Heart left ventricle (tissue), 16 donors: Measurements from ENCODE around the gene KANK4. TPM values are rescaled to one million over a fixed set of nuclear protein-coding genes. Genes with fewer than 3 reads are reported as not detected.

Source experiments
- ATAC-seq, 4 donors: fragments of 200-7000 bp; cut with Tn5 transposase; one replicate each; pipeline ENCODE4 v1.9.1; 2020 to 2022; ENCODE audit warnings: moderate library complexity in 4 of 4, mild to moderate bottlenecking in 3 of 4, moderate number of reproducible peaks in 1 of 4
- DNase-seq, 5 donors: peaks; one replicate each; pipeline ENCODE4 v3.0.0-alpha.2; 2020
- H3K27ac ChIP-seq, 12 donors: fragments of 200-600 bp; sonication (generic) in 4 of 12; one replicate each; pipeline versions ENCODE4 v1.5.0 to v1.8.0; 2016 to 2022; ENCODE audit warnings: mild to moderate bottlenecking in 2 of 12
- H3K27me3 ChIP-seq, 9 donors: fragments of 200-600 bp; sonication (generic) in 2 of 9; one replicate each; pipeline versions ENCODE4 v1.5.1 to v1.8.0; 2016 to 2022; ENCODE audit warnings: mild to moderate bottlenecking in 3 of 9
- H3K36me3 ChIP-seq, 9 donors: fragments of 200-600 bp; sonication (generic) in 2 of 9; one replicate each; pipeline versions ENCODE4 v1.5.0 to v1.8.0; 2018 to 2022; ENCODE audit warnings: mild to moderate bottlenecking in 2 of 9
- H3K4me1 ChIP-seq, 12 donors: fragments of 200-600 bp; sonication (generic) in 4 of 12; one replicate each; pipeline versions ENCODE4 v1.5.0 to v1.8.0; 2016 to 2022; ENCODE audit warnings: mild to moderate bottlenecking in 3 of 12
- H3K4me3 ChIP-seq, 12 donors: fragments of 200-600 bp; sonication (generic) in 4 of 12; one replicate each; pipeline versions ENCODE4 v1.5.0 to v1.8.0; 2017 to 2022; ENCODE audit warnings: mild to moderate bottlenecking in 9 of 12, moderate library complexity in 4 of 12
- H3K9me3 ChIP-seq, 12 donors: fragments of 200-600 bp; sonication (generic) in 4 of 12; one replicate each; pipeline versions ENCODE4 v1.5.0 to v1.8.0; 2016 to 2022; ENCODE audit warnings: mild to moderate bottlenecking in 1 of 12
- POLR2A ChIP-seq, 2 donors: fragments of 450-650 bp; IDR thresholded peaks; one replicate each; pipeline ENCODE4 v1.6.1; 2017; ENCODE audit warnings: antibody characterized with exemption in 2 of 2, mild to moderate bottlenecking in 2 of 2, moderate library complexity in 2 of 2
- WGBS, 4 donors: extraction: QIAGEN DNeasy Blood & Tissue Kit in 2 of 4; methylation state at CpG; one replicate each; pipeline versions ENCODE4 v1.1.5 to v1.1.7; 2013 to 2018; 5-methylcytosine and 5-hydroxymethylcytosine counted together
- intact Hi-C, 10 donors: fragments of 100-400 bp; cut with DNase I; formaldehyde crosslinking; loops; one replicate each; pipeline versions ENCODE4 v1.11.1 to v1.14.2; 2022
- polyA plus RNA-seq, 2 donors: library from polyadenylated mRNA; stranded (reverse); fragments of 200-250 nt; gene quantifications; one replicate each; pipeline ENCODE4 v1.2.3, GENCODE V29; 2013
- total RNA-seq, 9 donors: library from RNA; depleted of rRNA in 2 of 9; stranded (reverse); fragments of >200 nt in 2 of 9; fragmentation: NEBNext Ultra II Directional in 3 of 9; extraction: Animal tissue kit (Norgen Biotek cat#: 25700) in 3 of 9; gene quantifications; one replicate each; pipeline versions ENCODE4 v1.1.0 to v1.2.4, GENCODE V29; 2016 to 2023
- TF ChIP-seq, protein P1 (sequence below), 12 donors: fragments of 200-600 bp; sonication (generic) in 4 of 12; IDR thresholded peaks; one replicate each; pipeline versions ENCODE4 v1.5.0 to v1.8.0; 2018 to 2022; ENCODE audit warnings: antibody characterized with exemption in 12 of 12, mild to moderate bottlenecking in 5 of 12
- donor health status: ischemic (EF 13 %, LVEDD 7.1; RV severe dilation, severe dysfunction).
- donor health status: healthy with polysubstance abuse.
- donor health status: DM: no; HTN: yes; CAD: no.
- donor health status: DM: no; HTN: no; CAD: no.
- donor health status: ischemic (EF 25% LVEDD 6.9; RV normal size, moderate dysfunction).
- donor health status: ischemic (EF 25% LVEDD 5.7; RV mildly dilated, moderate dysfunction).
- donor health status: healthy.
- donor health status: DM: yes; HTN: yes; CAD: no.
- donor health status: ischemic (EF 35%, LVEDD 5.7; RV mildly dilated, moderate dysfunction).
- donor health status: nonischemic (EF 11% LVEDD 7.7; RV severe dilation, severe dysfunction).
- donor health status: DM: yes; HTN: yes; CAD: no.
- donor health status: PGD.
- donor health status: ischemic (EF 29% LVEDD 5.4; RV normal size, mild dysfunction).
- donor health status: nonischemic (EF 23%, LVEDD 6.1; RV moderate dilation, normal function).

KANK4 gene
- total and polyA plus RNA-seq, 11 donors = 0.05 to 4.3 (median 0.15) TPM; not detected in 1

DNA sequence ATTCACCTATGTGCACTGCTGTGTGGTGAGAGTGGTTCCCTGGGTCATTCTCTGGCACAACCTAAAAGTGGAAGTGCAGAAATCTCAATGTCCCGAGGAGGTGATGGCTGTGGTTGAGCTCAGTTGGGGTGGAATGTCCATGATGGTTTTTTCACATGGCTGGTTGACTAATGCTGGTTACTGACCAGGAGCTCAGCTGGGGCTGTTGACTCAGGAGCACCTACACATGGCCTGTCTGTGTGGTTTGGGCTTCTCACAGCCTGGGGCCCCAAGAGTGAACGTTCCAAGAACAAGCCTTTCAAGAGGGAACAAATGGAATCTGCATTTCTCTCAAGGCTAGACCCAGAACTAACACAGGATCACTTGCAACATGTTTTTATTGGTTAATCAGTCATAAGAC, 6.4 kb upstream of the KANK4 start:
- H3K9me3 ChIP-seq = no peaks in the 10 kb centered on the region
- peaks cover 0 to 9% (median 0%) of the 10 kb centered on the region in 9 donors for H3K27me3 ChIP-seq
- TF ChIP-seq, protein P1, sequence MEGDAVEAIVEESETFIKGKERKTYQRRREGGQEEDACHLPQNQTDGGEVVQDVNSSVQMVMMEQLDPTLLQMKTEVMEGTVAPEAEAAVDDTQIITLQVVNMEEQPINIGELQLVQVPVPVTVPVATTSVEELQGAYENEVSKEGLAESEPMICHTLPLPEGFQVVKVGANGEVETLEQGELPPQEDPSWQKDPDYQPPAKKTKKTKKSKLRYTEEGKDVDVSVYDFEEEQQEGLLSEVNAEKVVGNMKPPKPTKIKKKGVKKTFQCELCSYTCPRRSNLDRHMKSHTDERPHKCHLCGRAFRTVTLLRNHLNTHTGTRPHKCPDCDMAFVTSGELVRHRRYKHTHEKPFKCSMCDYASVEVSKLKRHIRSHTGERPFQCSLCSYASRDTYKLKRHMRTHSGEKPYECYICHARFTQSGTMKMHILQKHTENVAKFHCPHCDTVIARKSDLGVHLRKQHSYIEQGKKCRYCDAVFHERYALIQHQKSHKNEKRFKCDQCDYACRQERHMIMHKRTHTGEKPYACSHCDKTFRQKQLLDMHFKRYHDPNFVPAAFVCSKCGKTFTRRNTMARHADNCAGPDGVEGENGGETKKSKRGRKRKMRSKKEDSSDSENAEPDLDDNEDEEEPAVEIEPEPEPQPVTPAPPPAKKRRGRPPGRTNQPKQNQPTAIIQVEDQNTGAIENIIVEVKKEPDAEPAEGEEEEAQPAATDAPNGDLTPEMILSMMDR (IDR thresholded peaks at IDR 0.05) = no peak
- no peak for TF ChIP-seq POLR2A (IDR thresholded peaks at IDR 0.05)
- H3K36me3 ChIP-seq = no peaks in the 10 kb centered on the region
- DNase-seq (no peak), ATAC-seq (peak in 1 of 4 donors; percentile 41)
- H3K4me3 ChIP-seq = no peak overlapping the region
- 66 to 91% (median 83%) methylated on average over 2 of the region's 2 CpGs for WGBS, 4 donors
- H3K27ac ChIP-seq = no peak overlapping the region
- intact Hi-C loops = no loop called here
- H3K4me1 ChIP-seq = no peaks in the 10 kb centered on the region

DNA sequence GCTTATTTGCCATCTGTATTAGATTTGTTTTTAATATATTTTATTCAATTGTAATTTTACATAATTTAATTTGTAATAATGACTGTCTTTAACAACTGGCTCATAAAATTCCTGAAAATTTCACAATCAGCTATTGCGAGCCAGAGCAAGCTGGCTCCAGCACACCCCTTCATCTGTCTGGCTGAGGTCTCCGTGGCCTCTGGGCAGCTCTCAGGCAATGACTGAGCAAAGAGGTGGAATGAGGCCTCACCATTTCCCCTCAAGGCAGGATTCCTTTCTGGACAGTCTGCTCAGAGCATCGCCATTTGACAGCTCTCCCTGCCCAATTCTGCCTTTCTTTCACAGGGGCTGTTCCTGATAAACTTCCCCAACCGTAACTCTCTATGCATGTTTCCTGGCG, 5.8 kb upstream of the KANK4 start:
- intact Hi-C loops = no loop called here
- DNase-seq (no peak), ATAC-seq (peak in 2 of 4 donors; percentile 59 to 69)
- no peak overlapping the region for H3K27ac ChIP-seq
- no peak overlapping the region for H3K4me3 ChIP-seq
- H3K9me3 ChIP-seq = no peaks in the 10 kb centered on the region
- TF ChIP-seq POLR2A (IDR thresholded peaks at IDR 0.05) = no peak
- TF ChIP-seq, protein P1 (IDR thresholded peaks at IDR 0.05) = no peak
- H3K36me3 ChIP-seq = no peaks in the 10 kb centered on the region
- peaks cover 0 to 10% (median 0%) of the 10 kb centered on the region in 9 donors for H3K27me3 ChIP-seq
- no peaks in the 10 kb centered on the region for H3K4me1 ChIP-seq
- 78 to 84% (median 80%) methylated on average over 5 of the region's 5 CpGs for WGBS, 4 donors

DNA sequence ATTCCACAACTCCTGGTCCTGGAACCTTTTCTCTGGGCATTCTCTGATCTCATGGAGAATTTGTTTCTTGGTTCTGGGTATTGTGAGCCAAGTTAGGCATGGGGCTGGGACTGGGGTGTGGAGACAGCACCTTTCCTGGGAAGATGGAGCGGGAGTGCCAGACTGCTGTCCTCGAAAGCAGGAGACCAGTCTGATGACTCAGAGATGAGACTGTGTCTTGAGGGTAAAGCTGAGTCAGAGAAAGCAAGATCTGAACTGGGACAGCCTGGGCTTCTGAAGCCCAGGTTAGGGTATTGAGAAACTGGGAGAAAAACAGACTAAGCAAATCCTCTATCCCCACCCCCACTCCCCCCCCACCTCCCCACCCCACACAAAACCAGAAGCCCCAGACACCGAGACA, 2.2 kb upstream of the KANK4 start:
- DNase-seq = no peak
- Histone ChIP-seq H3K36me3 (no peaks in the 10 kb centered on the region), H3K4me3 (no peak overlapping the region), H3K9me3 (no peaks in the 10 kb centered on the region), H3K27ac (no peak overlapping the region), H3K4me1 (peaks cover 0 to 15% (median 5%) of the 10 kb centered on the region in 12 donors), H3K27me3 (peaks cover 7 to 35% (median 14%) of the 10 kb centered on the region in 9 donors)
- 83 to 90% (median 88%) methylated on average over 3 of the region's 3 CpGs for WGBS, 4 donors
- no peak for TF ChIP-seq POLR2A (IDR thresholded peaks at IDR 0.05)
- TF ChIP-seq, protein P1 (IDR thresholded peaks at IDR 0.05) = no peak
- no peak for ATAC-seq
- intact Hi-C loops = no loop called here

DNA sequence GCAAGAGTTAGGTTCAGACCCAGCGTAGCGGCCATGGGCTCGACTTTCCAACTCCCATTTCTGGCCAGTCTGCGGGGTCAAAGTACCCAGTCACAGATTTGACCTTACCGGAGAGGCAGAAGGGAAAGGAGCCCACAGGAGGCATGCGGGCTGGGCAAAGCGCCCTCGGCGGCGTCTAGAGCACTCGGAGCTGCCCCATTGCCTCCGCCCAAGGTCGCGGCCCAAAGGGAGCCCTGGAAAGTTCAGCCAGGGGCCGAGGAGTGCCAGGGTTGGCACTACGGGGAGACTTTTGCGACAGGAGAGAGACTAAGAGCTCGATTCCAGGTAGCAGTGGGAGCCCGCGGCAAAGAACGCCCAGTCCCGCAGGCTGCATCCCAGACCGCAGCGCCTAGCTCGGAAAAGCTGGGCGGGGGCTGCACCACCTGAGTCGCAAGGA, 896 bp downstream of the KANK4 start:
- 29 to 43% (median 31%) methylated on average over 20 to 27 of the region's 27 CpGs for WGBS, 4 donors
- no peaks in the 10 kb centered on the region for H3K36me3 ChIP-seq
- TF ChIP-seq POLR2A (IDR thresholded peaks at IDR 0.05) = no peak
- TF ChIP-seq, protein P1 (IDR thresholded peaks at IDR 0.05) = no peak
- intact Hi-C loops = no loop called here
- no peaks in the 10 kb centered on the region for H3K9me3 ChIP-seq
- peaks cover 7 to 35% (median 14%) of the 10 kb centered on the region in 9 donors for H3K27me3 ChIP-seq
- peaks cover 0 to 15% (median 5%) of the 10 kb centered on the region in 12 donors for H3K4me1 ChIP-seq
- H3K27ac ChIP-seq = no peak overlapping the region
- DNase-seq (no peak), ATAC-seq (peak in 1 of 4 donors; percentile 13)
- peak overlapping the region in 11 of 12 donors; percentile 20 to 59 (median 47) for H3K4me3 ChIP-seq
